Daoy (cell line): Measurements from ENCODE around the gene GBE1. TPM values are rescaled to one million over a fixed set of nuclear protein-coding genes. Genes with fewer than 3 reads are reported as not detected.
"Not testable (repeated sequence)": the region's sequence is repeated elsewhere in the genome, so short reads cannot be mapped to it uniquely, and the experiment has no call there.

Experiments used
- DNase-seq: peaks from one replicate; pipeline ENCODE4 v3.0.0-alpha.2; 2015; ENCODE audit warnings: low read depth
- total RNA-seq: library from RNA; depleted of rRNA; stranded (reverse); fragments of >200 nt; shearing (Covaris generic); gene quantifications from 2 replicates; pipeline ENCODE4 v1.2.3, GENCODE V29; 2014

The GBE1 gene
- total RNA-seq, 1 experiment from 2014 or later, result 28.6 TPM

DNA sequence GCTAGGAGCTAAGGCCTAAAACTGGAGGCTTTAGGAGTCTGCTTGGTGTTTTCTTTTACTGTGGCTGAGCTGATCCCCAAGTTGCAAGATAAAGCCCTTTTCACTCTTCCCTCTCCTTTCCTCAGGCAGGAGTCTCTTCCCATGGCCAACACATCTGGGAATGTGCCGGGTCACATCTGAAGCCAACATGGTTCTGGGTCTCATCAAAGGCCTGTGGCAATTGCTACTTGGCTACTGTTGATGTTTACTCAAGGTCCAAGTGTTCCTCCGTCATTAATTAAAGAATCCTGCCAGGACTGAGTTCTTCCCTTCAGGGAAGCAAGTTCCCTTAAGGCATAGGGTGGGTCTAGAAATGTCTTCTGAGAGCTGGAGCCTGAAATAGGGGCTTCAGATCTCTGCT is 230.2 kb downstream of the GBE1 start:
- no peak for DNase-seq

GRCh38 chr3:81530180-81530939 is 231.1 kb downstream of the GBE1 start:
- no peak for DNase-seq

GRCh38 chr3:81521855-81522254 is 239.6 kb downstream of the GBE1 start:
- DNase-seq, result no peak

GRCh38 chr3:81518945-81519344 is 242.5 kb downstream of the GBE1 start:
- no peak for DNase-seq

- DNase-seq, result no peak
These were observed 245.4 kb downstream of the GBE1 start for GRCh38 chr3:81516042-81516441.

GRCh38 chr3:81513591-81513990 is 247.9 kb downstream of the GBE1 start:
- no peak for DNase-seq

DNA sequence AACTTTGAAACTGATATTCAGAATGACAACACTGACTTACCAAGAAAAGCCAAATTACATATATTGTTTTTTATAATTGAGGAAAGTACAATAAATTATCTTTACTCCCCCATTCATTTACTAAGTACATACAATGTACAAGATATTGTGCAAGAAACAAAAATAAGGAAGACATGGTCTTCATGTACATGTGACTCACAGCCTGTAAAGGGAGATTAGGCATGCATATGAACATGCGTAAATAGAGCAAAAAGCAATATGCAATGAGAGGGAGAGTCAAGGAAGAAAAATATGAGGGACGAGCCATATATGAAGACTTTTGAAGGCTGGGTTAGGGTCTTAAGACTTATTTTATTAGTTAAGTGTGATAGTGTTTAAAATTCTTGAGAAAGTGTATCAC is 258.4 kb downstream of the GBE1 start:
- DNase-seq, result no peak

- no peak for DNase-seq
These were observed 259.2 kb downstream of the GBE1 start for GRCh38 chr3:81502236-81502635.

DNA sequence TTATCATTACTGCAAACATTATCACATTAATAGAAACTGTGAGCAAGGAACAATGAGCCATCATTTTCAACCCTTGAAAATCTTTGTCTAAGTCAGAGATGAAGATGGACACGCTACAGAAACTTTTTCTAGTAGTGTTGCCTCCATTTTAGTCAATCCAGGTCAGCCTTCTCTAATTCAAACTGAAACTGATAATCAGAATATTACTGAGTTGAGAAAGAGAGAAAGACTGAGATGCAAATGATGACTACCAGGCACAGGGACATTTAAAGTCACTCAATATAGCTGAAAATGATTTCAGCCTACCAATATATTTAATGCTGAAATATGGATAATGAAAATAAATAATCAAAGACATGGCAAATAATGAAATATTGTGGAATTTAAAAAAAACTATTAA is 261.4 kb downstream of the GBE1 start:
- no peak for DNase-seq

- no peak for DNase-seq
These were observed 263.7 kb downstream of the GBE1 start for GRCh38 chr3:81497572-81498251.

DNA sequence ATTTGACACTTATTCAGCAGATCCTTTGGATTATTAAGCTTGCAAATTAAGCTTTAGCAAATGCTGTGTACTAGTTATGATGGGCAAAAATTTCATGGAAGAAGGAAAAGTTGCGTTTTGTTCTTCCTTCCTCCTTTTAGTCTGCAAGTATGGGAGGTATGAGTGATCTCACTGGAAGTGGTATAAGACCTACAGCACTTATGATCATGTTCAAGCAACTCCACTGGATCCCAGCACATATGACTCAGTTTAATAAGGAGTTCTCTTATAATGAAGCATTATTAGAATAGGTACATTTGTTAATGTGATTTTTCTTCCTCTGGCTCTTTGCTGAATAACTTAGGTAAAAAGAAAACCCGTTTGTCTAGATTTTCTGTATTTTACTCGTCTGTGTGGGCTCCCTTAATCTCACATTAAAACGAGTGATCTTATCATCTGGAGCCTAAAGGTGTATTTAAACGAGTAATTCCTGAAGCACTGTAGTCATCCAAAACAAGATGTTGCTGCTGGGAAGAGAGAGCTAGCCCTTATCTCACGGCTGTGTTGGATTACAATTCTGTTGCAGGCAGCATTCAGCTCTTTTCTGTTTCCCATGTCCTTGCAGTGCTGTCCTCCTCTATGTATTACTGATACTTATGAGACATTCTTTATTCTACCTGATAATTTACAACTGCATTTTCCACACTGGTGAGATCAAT is 264.9 kb downstream of the GBE1 start:
- no peak for DNase-seq

DNA sequence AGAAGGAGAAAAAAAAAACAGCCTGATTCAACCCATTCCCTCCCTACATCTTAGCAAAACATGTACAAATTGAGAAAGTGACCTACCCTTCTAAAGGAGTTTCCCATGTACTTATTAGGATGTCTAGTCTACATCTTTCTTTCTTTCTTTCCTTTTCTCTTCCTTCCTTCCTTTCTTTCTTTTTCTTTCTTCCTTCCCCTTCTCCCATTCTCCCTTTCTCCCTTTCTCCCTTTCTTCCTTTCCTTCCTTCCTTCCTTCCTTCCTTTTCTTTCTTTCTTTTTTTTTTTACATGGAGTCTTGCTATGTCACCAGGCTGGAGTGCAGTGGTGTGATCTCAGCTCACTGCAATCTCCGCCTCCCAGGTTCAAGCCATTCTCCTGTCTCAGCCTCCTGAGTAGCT is 269.0 kb downstream of the GBE1 start:
- not testable (repeated sequence) for DNase-seq

DNA sequence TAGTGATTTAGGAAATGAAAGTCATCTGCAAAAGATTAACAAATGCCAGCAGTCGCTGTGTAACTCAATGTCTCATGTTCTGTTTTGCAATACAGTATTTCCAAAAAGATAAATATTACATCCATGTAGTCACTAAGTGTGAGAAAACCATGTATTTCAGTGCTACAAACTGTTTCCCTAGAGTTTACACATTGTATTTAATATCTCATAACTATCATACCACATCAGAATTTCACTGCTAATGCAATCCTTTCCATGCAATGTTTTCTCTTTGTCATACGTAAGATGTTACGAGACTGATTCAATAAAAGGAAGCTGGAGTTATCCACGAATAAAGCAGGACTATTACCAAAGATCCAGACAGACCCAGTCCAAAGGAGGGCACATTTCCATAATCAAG is 269.4 kb downstream of the GBE1 start:
- DNase-seq, result no peak

GRCh38 chr3:81490541-81491288 is 270.7 kb downstream of the GBE1 start:
- peak; percentile 66 for DNase-seq

- DNase-seq, result no peak
These were observed 276.0 kb downstream of the GBE1 start for GRCh38 chr3:81485444-81485865.

GRCh38 chr3:81484520-81484919 is 276.9 kb downstream of the GBE1 start:
- no peak for DNase-seq

DNA sequence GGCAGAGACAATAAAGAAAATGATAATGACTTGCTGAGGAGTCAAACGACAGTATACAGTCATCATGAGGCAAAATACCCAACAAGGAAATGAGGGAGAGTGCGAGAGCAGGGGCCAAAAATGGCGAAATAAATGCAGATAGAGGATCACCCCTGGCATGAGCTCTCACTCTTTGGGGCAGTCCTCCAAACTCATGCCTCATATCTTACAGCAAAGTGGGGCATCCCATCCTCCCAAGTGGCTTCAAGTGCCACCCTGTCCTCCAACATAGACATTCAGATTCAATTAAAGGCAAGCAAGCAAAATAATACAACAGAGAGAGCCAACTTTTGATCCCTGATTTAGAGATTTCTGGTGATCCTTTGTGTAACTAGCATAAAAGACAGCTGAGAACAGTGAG is 278.4 kb downstream of the GBE1 start:
- DNase-seq, result no peak

GRCh38 chr3:81477740-81478139 is 283.7 kb downstream of the GBE1 start:
- no peak for DNase-seq

DNA sequence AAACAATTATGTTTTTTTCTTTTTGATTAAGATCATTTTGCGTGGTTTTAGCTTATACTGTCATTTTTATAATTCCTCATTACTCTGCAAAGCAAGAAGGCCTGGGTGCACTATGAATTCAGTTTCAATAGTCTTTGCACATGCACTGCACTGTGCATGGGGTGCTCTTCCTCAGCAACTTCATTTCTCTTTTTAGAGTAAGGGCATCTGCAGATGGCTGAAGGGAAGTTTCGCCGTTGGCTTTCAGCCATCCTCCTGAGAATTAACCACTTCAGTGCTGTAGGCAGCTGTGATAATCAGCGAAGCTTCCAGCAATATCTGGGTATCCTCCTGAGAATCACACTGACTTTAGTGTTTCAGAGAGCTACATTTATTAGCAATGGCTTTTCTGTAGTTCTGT is 284.8 kb downstream of the GBE1 start:
- DNase-seq, result no peak

DNA sequence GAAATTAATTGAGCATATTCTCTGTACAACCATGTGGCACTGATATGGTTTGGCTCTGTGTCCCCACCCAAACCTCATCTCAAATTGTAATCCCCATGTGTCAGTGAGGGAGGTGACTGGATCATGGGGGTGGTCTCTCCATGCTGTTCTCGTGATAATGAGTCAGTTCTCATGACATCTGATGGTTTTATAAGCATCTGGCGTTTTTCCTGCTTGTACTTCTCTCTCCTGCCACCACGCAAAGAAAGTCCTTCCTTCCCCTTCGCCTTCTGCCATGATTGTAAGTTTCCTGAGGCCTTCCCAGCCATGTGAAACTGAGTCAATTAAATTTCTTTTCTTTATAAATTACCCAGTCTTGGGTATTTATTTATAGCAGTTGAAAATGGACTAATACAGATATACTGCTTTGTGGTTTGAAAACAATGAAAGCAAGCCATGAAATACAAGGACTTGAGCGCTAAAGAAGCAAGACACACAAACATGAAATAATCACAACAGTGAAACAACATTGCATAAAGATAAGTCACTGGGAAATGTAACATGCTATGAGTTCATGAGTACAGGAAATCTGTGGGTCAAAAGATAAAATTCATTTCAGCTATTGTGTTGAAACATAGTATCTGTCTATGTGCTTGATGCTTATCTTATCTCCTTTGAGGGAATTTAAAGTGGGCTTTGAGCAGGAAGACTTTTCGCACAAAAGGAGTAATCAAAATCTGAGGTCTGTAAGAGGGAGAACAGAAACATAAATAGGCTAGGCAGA is 288.7 kb downstream of the GBE1 start:
- DNase-seq, result no peak

GRCh38 chr3:81470524-81471278 is 290.7 kb downstream of the GBE1 start:
- DNase-seq, result no peak
